ENCODE measurements around the gene SH3PXD2B. TPM values are rescaled to one million over a fixed set of nuclear protein-coding genes. Genes with fewer than 3 reads are reported as not detected.

Gene SH3PXD2B
- total and polyA plus RNA-seq, 2 of the 4 experiments (the other 2 are of a cell fraction) = 8.2 to 14.4 TPM

- H2AK5ac ChIP-seq (ENCODE audit: low read depth, low read length) = no peak overlapping the region
- H3K79me1 ChIP-seq (ENCODE audit: low read depth in 1 of 2, low read length in 2 of 2) = peaks cover 3 to 24% of the 10 kb centered on the region in 2 experiments; a peak in 2 of 4 replicates
- no peak overlapping the region for H3K9ac ChIP-seq (ENCODE audit: low read depth, low read length)
- no peak overlapping the region for H2AK9ac ChIP-seq (replicated peaks; ENCODE audit: low read depth, low read length, poor library complexity)
- H3K4me3 ChIP-seq (ENCODE audit: insufficient read depth, low read depth, low read length) = no peak overlapping the region
- no peak overlapping the region for H2AFZ ChIP-seq (replicated peaks; ENCODE audit: low read length, poor library complexity)
- dilution Hi-C loops (cut with HindIII; ENCODE audit: low sequenced_read_pairs, unreplicated experiment) = no loop called here
- no peak overlapping the region for H3K23ac ChIP-seq (ENCODE audit: low read depth, low read length)
- no peak overlapping the region for H3K4ac ChIP-seq (ENCODE audit: low read depth, low read length)
- no peak overlapping the region for H2BK120ac ChIP-seq (ENCODE audit: low read depth, low read length)
- H3K27ac ChIP-seq (ENCODE audit: insufficient read depth, low read length) = no peak overlapping the region
- H3K4me2 ChIP-seq (ENCODE audit: low read depth, low read length) = no peak overlapping the region
- no peak for TF ChIP-seq MXI1 (IDR thresholded peaks at IDR 0.05; ENCODE audit: borderline replicate concordance, low read depth, low read length)
- no peak for TF ChIP-seq MAZ (IDR thresholded peaks at IDR 0.05; ENCODE audit: borderline replicate concordance, low read depth, low read length)
- no peak for TF ChIP-seq CTCF (conservative IDR thresholded peaks at IDR 0.05; ENCODE audit: low read depth, low read length)
- TF ChIP-seq, protein P1, sequence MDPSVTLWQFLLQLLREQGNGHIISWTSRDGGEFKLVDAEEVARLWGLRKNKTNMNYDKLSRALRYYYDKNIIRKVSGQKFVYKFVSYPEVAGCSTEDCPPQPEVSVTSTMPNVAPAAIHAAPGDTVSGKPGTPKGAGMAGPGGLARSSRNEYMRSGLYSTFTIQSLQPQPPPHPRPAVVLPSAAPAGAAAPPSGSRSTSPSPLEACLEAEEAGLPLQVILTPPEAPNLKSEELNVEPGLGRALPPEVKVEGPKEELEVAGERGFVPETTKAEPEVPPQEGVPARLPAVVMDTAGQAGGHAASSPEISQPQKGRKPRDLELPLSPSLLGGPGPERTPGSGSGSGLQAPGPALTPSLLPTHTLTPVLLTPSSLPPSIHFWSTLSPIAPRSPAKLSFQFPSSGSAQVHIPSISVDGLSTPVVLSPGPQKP (IDR thresholded peaks at IDR 0.05; ENCODE audit: borderline replicate concordance, low read depth, low read length) = no peak
- H3K14ac ChIP-seq (replicated peaks; ENCODE audit: low read depth, low read length) = no peak overlapping the region
- POLR2A ChIA-PET (ENCODE audit: unreplicated experiment) = no interaction called here
- H4K5ac ChIP-seq (ENCODE audit: low read depth, low read length) = no peak overlapping the region
- H3K36me3 ChIP-seq (ENCODE audit: control insufficient read depth, insufficient read depth, low read length) = peaks cover 47% of the 10 kb centered on the region
- no TSS peak for BruUV-seq (replicated peaks)
- in situ Hi-C loops (cut with MboI; ENCODE audit: low sequenced_read_pairs) = no loop called here
- H3K4me1 ChIP-seq (ENCODE audit: control insufficient read depth, insufficient read depth, low read length) = peaks cover 11% of the 10 kb centered on the region
- CTCF ChIA-PET = no interaction called here
- ATAC-seq (ENCODE audit: low read depth) (no peak), DNase-seq (no peak)
- intact Hi-C loops (cut with micrococcal nuclease) = no loop called here
- H3K56ac ChIP-seq (ENCODE audit: extremely low read depth, insufficient read depth, low read length) = no peak overlapping the region
- no peak overlapping the region for H4K91ac ChIP-seq (ENCODE audit: insufficient read depth, low read depth, low read length)
- no peak overlapping the region for H2BK5ac ChIP-seq (ENCODE audit: low read depth, low read length, poor library complexity, severe bottlenecking)
- H3K9me1 ChIP-seq (ENCODE audit: insufficient read depth, low read length) = peaks cover 15% of the 10 kb centered on the region
- no peak overlapping the region for H3K18ac ChIP-seq (ENCODE audit: low read depth, low read length)
- 0 out of 2 replicates have a peak, but pooled peaks cover 4% of the 10 kb centered on the region for H4K20me1 ChIP-seq (ENCODE audit: insufficient read depth, low read length)
- H2BK20ac ChIP-seq (ENCODE audit: low read depth, low read length) = no peak overlapping the region
- no CpG with 5 or more reads among the region's 3 CpGs for WGBS, 2 experiments (ENCODE audit: extremely low coverage in 2 of 2, insufficient read length in 1 of 2)
- no peaks in the 10 kb centered on the region for H3K27me3 ChIP-seq (ENCODE audit: control insufficient read depth, insufficient read depth, low read length)
- H2BK15ac ChIP-seq (ENCODE audit: low read depth, low read length) = no peak overlapping the region
- H3K9me3 ChIP-seq (ENCODE audit: control insufficient read depth, insufficient read depth, low read length) = no peaks in the 10 kb centered on the region
- H4K8ac ChIP-seq (ENCODE audit: low read depth in 2 of 2, low read length in 2 of 2) = no peak overlapping the region
These were observed 76.9 kb downstream of the SH3PXD2B start for GRCh38 chr5:172377438-172377837.

All from IMR-90 (cell line).